ENCODE results near the gene MT1H.

MT1H gene

DNA sequence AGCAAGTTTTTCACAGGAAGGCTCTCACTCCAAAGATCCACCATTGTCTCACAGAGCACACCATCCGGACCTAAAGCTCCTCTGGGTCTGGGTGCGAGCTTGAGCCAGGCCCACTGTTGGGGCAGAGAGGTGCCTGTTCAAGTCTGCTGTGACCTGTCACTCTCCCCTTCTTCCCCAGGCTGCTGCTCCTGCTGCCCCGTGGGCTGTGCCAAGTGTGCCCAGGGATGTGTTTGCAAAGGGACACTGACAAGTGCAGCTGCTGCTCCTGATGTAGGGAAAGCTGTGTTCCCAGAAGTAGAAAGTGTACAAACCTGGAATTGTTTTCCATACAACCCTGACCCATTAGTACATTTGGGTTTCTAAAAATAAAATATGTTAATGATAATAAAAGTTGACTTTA lies 7.9 kb downstream of the MT1H start:
- TF ChIP-seq, protein P1, sequence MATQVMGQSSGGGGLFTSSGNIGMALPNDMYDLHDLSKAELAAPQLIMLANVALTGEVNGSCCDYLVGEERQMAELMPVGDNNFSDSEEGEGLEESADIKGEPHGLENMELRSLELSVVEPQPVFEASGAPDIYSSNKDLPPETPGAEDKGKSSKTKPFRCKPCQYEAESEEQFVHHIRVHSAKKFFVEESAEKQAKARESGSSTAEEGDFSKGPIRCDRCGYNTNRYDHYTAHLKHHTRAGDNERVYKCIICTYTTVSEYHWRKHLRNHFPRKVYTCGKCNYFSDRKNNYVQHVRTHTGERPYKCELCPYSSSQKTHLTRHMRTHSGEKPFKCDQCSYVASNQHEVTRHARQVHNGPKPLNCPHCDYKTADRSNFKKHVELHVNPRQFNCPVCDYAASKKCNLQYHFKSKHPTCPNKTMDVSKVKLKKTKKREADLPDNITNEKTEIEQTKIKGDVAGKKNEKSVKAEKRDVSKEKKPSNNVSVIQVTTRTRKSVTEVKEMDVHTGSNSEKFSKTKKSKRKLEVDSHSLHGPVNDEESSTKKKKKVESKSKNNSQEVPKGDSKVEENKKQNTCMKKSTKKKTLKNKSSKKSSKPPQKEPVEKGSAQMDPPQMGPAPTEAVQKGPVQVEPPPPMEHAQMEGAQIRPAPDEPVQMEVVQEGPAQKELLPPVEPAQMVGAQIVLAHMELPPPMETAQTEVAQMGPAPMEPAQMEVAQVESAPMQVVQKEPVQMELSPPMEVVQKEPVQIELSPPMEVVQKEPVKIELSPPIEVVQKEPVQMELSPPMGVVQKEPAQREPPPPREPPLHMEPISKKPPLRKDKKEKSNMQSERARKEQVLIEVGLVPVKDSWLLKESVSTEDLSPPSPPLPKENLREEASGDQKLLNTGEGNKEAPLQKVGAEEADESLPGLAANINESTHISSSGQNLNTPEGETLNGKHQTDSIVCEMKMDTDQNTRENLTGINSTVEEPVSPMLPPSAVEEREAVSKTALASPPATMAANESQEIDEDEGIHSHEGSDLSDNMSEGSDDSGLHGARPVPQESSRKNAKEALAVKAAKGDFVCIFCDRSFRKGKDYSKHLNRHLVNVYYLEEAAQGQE (IDR thresholded peaks at IDR 0.05; ENCODE audit: insufficient read depth in 1 of 2, low read depth in 2 of 2, low read length in 2 of 2): no peak
- TF ChIP-seq SIN3A (IDR thresholded peaks at IDR 0.05; ENCODE audit: borderline replicate concordance, insufficient read depth, low read length) (no peak), POLR2AphosphoS5 (IDR thresholded peaks at IDR 0.05; ENCODE audit: low read depth, low read length) (no peak)

DNA sequence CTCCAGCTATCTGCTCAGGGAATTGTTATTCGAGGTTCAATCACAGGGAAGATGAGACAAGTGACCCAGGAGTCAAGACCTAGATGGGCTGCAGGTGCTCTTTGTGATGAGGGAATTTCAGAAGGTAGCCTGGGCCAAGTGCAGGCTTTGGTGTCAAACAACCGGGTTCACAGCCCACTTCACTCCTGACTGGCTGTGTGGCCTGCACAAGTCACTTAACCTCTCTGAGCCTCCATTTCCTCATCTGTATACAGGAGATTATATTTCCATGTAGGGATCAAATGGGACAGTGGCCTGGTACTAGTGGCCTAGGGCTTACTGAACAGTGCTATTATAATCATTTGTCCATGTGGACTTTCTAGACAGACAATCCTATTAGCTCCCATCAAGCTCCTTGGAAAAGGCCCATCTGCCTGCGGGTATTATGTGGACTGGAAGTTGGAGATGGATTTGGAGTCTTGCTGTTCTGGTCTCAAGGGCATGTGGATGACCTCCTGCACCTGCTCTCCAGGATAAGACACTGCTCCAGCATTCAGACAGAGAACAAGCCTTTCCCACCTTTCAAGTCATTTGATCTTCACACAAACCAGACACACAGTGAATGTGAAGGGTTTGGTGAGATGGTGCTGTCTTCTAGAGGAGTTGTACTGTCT lies 9.6 kb downstream of the MT1H start:
- no peak for TF ChIP-seq SIN3A (IDR thresholded peaks at IDR 0.05; ENCODE audit: borderline replicate concordance, insufficient read depth, low read length)
- TF ChIP-seq TAF1 (IDR thresholded peaks at IDR 0.05; ENCODE audit: borderline replicate concordance, insufficient read depth, low read length): no peak
- TF ChIP-seq, protein P1 (IDR thresholded peaks at IDR 0.05; ENCODE audit: insufficient read depth in 1 of 2, low read depth in 2 of 2, low read length in 2 of 2): no peak
- no peak for TF ChIP-seq FOXP2 (optimal IDR thresholded peaks at IDR 0.05; ENCODE audit: borderline replicate concordance, extremely low read depth, extremely low read length, insufficient read depth)
- no peak for TF ChIP-seq POLR2AphosphoS5 (IDR thresholded peaks at IDR 0.05; ENCODE audit: low read depth, low read length)

DNA sequence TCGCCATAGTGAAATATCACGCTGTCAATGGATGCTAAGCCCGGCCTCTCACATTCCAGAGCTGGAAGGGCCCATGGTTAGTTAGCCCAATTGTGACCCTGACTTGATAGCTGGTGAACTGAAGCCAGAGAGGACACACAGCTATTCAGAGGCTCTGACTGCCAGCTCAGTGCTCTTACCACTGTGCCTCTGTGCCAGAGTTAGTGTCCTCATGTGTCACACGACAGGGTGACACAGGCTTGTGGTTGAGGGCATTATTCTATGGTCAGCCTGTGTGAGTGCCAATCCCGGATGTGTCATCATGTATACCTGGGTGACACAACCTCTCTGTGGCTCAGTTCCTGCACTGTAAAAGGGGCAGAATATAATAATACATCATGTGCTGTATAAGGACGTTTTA lies 10.2 kb downstream of the MT1H start:
- no peak for TF ChIP-seq TAF1 (IDR thresholded peaks at IDR 0.05; ENCODE audit: borderline replicate concordance, insufficient read depth, low read length)
- no peak for TF ChIP-seq POLR2AphosphoS5 (IDR thresholded peaks at IDR 0.05; ENCODE audit: low read depth, low read length)
- no peak for TF ChIP-seq FOXP2 (optimal IDR thresholded peaks at IDR 0.05; ENCODE audit: borderline replicate concordance, extremely low read depth, extremely low read length, insufficient read depth)
- TF ChIP-seq SIN3A (IDR thresholded peaks at IDR 0.05; ENCODE audit: borderline replicate concordance, insufficient read depth, low read length): no peak
- TF ChIP-seq, protein P1 (IDR thresholded peaks at IDR 0.05; ENCODE audit: insufficient read depth in 1 of 2, low read depth in 2 of 2, low read length in 2 of 2): no peak

DNA sequence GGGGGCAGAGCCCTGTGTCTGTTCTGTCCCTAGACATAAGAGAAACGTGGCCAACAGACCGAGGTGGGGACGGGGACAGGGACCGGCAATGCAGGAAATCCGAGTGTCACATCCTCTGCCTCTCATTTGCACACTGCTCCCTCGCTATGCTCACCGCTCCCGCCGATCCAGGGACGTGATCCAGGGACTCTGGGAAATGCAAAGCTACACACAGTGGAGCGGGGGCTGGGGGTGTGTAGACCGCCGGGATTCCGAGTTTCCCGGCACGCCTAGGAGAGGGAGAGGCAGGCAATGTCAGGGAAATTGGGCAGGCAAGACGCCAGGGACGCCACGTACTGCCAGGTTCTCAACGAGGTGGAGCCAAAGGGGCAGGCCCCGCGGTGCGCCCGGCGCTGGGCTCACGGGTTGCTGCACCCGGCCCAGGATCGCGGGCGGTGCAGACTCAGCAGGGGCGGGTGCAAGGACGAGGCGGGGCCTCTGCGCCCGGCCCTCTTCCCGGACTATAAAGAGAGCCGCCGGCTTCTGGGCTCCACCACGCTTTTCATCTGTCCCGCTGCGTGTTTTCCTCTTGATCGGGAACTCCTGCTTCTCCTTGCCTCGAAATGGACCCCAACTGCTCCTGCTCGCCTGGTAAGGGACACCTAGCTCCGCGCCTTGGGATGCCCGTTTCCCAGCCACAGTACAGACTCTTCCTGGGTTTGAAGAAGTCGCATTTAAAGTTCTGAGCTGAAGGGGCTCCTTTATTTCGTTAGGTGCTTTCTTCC lies 12.5 kb downstream of the MT1H start, which contains the start of gene MT1X:
MT1X (plus strand) TSS at position 532 of the 764 bp plus-strand sequence; CDS start at position 603, 71 bp downstream.
- TF ChIP-seq SIN3A (IDR thresholded peaks at IDR 0.05; ENCODE audit: borderline replicate concordance, insufficient read depth, low read length) (no peak), POLR2AphosphoS5 (IDR thresholded peaks at IDR 0.05; ENCODE audit: low read depth, low read length) (peak; percentile 68)

DNA sequence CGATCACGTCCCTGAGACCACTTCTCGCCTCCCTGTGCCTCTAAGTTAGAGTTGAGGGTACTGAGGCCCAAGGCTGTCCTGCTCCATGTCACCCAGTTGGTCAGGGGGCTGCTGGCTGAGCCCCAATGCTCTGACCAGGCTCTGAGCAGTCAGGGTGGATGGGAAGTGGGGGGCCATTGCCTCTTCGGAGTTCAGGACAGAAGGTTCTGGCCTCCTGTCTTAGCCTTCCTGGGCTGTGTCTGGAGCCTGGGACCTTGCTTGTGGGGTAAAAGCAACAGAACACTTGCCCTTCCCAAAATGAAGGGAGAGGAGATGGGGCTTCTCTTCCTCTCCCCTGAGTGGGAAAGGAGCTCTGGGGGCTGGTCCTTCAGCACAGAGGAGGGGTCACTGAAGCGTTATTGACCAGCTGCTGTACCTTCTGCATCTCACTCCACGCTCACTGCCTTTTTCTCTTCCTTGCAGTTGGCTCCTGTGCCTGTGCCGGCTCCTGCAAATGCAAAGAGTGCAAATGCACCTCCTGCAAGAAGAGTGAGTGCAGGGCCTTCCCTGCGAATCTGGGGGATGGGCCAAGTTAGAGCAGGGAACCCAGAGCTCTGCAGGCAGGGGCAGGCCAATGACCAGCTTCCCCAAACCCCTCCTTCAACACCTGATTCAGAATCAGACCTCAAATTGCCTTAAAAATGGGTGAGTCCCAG lies 13.2 kb downstream of the MT1H start:
- no peak for TF ChIP-seq POLR2AphosphoS5 (IDR thresholded peaks at IDR 0.05; ENCODE audit: low read depth, low read length)
- no peak for TF ChIP-seq SIN3A (IDR thresholded peaks at IDR 0.05; ENCODE audit: borderline replicate concordance, insufficient read depth, low read length)
- no peak for TF ChIP-seq TAF1 (IDR thresholded peaks at IDR 0.05; ENCODE audit: borderline replicate concordance, insufficient read depth, low read length)
- no peak for TF ChIP-seq FOXP2 (optimal IDR thresholded peaks at IDR 0.05; ENCODE audit: borderline replicate concordance, extremely low read depth, extremely low read length, insufficient read depth)
- TF ChIP-seq, protein P1 (IDR thresholded peaks at IDR 0.05; ENCODE audit: insufficient read depth in 1 of 2, low read depth in 2 of 2, low read length in 2 of 2): no peak

Data from PFSK-1 (cell line).